IPS DF 4.7 (cell line): Measurements from ENCODE around the gene RAB11FIP4.

Source experiments
- DNase-seq: peaks from one replicate; pipeline ENCODE4 v3.0.0-alpha.2; 2013; ENCODE audit warnings: low spot score; ENCODE audit errors: extremely low read depth

Gene RAB11FIP4

GRCh38 chr17:31405890-31406371, 14.5 kb downstream of the RAB11FIP4 start:
- DNase-seq: no peak

DNA sequence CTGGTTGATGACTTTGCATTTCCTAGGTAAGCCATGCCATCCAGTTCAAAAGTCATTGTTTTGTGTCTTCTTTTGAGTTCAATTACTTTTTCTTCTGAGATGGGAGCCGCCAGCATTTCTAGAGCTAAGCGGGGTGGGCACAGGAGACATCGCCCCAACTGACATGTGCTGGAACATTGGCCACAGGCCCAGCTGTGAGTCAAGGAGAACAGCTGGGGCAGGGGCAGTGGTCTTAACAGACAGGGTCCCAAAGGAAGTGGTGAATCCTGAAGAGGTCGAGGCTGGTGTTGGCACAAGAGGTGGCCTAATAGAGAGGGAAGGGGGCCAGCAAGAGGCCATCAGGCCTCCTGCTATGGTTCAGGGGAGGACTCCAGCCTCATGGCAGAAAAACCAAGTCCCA, 17.1 kb downstream of the RAB11FIP4 start:
- DNase-seq: no peak

- no peak for DNase-seq
Observed at GRCh38 chr17:31411707-31412285, 20.3 kb downstream of the RAB11FIP4 start.

GRCh38 chr17:31412511-31412910, 21.0 kb downstream of the RAB11FIP4 start:
- DNase-seq: no peak

DNA sequence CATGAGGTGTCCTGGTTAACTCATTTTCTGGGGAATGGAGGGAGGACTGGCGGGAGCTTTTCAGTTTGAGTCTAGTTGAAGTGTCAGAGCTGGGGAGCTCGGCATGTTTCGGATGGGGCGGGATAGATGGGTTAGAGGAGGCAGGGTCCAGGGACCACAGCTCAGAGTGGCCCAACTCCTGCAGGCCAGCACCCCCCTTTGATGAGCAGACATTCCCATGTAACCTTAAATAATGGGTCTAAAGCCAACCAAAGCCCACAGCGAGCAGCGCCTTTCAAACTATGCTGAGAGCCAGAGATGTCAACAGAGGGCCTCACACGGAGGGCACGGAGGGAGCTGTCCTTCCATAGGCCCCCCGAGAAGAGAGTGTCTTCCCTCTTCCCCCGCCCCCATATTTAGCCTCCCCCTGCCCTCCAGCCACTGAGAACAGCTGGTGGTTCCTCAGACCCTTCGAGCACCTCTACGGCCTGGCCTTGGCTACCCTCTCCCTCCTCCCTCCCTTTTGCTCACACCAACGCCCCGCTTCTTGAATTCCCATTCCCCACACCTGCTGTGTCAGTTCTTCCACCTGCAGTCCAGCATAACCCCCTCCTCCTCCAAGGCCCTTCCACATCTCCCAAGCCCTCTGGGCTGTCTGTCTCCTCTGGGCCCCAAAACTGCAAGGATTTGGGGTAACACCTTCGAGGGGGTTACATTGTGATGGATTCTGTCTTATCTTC, 21.8 kb downstream of the RAB11FIP4 start:
- DNase-seq: no peak

- DNase-seq: no peak
Observed at GRCh38 chr17:31413874-31414549, 22.5 kb downstream of the RAB11FIP4 start.

DNA sequence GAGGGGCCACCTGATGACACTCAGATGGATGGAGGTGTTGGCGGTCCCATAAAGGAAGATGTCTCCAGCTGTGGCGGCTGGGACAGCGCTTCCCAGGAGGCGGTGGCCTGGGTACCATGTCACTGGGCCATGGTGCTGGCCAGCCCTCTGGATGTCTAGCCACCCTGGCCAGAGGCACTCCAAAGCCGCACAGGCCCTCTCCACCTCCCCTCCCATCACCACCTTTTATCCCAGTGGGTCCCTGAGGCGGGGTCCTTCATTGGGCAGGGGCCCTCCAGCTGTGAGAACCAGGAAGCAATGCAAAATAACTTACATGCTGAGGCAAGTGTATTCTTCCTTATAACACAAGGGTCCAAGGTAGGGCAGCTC, 23.1 kb downstream of the RAB11FIP4 start:
- DNase-seq: no peak

DNA sequence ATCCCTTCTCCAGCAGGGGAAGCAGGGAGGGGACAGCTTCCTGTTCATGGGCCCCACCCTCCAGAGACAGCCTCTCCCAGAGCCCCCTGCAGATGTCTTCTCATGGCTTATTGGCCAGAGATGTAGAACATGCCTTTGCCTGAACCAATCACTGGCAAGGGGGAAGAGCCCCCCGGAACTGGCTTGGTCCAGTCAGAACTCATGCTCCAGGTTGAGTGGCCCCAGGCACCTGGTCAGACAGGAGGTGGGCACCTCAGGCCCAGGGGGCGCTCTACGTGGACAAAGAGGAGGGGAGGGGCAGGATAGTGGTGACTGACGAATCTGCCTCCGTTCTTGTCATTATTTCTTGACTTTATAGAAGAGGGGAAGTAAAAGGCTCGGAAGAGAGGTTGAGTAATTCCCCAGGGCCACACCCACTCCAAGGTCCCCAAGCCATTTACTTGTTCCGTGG, 23.6 kb downstream of the RAB11FIP4 start:
- no peak for DNase-seq

DNA sequence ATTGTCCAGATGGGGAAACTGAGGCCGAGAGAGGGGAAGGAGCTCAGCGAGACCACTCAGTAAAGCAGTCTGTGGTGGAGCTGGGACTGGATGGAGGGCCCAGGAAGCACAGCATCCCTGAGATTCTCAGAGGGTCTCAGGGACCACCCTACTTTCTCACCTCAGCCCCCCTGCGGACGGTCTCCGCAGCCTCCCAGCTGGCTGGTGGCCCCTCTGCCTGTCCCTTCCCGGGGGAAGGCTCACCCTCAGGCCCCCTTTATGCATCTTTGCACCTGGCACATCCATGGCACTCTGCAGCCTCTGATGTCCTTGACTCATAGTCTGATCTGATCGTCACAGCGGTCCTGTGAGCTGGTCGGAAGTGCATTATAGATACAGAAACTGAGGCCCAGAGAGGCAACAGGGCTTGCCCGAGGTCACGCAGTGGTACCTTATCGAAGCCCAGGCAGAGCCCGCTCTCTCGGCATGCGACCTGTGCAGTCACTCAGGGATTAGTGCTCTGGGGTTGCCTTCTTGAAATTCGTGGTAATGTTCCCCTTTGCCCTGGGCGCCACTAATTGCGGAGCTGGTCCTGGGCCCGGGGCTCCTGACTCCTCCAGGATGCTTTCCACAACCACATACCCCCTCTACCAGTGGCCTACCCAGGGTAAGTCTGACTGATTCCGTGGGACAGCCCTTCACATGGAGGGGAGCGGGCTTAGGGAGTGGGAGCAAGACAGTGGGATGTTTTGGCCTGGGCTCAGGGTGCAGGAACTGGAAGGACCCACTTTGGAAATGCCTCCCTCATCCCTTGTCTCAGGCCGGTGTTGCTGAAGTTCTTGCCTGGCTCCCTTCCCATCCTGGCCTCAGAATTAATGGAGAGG, 24.4 kb downstream of the RAB11FIP4 start:
- no peak for DNase-seq

DNA sequence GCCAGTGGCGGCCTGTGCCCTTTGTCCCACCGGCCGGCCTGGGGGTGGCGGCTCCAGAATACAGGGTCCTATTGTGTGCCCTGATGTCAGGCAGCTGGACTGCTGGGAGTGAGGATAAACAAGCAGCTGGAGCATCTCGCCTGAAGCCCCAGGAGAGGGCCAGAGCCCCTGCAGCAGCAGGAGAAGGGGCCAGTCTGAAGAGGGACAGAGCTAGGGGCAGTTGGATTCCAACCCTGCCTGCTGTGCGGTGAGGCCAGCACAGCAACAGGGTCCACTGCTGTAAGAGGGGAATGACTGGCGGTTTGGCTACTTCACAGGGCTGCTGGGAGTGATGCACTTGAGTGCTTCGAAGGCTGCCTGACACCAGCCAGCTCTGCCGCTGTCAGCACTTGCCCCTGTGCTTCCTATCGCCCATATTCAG, 25.0 kb downstream of the RAB11FIP4 start:
- no peak for DNase-seq

DNA sequence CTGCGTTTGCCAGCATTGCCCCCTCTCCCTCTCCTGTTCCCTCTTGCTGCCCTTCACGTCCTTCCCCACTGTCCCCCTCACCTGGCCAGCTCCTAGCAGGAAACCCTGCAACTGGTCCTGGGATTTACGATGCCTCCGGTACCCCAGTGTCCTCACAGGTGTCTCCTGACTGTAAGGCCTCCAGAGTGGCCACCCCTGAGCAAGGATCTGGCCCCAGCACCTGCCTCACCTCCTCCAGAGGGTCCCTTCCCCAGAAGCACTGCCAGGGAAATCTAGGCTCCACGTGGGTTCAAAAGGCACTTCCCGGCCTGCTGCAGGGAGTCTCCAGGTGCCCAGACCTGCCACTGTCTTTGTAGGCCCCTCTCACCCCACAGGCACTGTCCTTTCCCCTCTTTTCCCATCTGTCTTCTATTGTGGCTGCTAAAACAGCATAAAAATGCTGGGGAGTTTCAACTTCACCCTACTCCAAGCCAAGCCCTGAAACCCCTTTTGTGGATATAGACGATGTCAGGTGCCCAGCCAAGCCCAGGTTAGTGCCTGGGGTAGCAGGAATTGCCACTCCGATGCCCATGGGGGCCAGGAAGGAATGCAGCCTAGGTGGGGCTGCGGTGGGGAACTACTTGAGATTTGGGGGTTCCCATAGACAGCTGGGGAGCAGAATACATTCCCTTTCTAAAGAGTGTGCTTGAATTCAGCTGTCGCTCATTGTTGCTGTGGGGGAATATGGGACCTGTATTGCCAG, 25.7 kb downstream of the RAB11FIP4 start:
- no peak for DNase-seq

DNA sequence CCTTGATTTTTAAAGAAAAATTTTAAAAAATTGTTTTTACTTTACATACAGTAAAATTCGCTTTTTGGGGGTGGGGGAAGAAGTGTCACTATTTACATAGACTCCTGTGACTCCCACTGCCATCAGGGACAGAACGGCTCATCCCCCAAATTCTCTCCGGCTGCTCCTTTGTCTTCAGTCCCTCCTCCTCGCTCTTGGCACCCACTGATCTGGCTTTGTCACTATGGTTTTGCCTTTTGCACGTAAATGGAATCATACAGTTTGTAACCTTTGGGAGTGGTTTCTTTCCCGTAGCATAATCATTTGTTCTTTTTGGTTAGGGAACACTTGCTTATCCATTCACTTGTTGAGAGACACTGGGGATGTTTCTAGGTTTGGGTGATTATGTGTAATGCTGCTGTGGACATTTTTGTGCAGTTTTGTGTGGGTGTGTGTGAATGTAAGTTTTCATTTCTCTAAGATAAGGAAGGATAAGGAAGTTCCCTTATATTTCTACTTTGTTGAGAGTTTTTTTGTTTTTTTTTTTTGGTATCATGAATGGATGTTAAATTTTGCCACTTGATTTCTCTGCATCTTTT, 27.4 kb downstream of the RAB11FIP4 start:
- DNase-seq: no peak

GRCh38 chr17:31422443-31422842, 31.0 kb downstream of the RAB11FIP4 start:
- DNase-seq: no peak

DNA sequence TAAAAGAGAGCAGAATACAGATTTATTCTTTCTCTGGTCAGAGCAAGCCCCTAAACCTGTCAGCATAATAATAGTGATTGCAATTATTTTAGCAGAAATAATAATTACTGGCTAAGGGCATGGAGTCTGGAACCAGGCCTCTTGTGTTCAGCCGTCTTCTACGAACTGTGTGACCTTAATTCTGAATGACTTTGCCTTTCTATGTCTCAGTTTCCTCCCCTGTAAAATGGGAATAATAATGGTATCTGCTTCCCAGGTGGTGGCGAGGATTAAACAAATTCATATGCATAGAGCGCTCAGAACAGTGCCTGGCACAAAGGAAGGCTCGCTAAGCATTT, 33.4 kb downstream of the RAB11FIP4 start:
- no peak for DNase-seq

- DNase-seq: no peak
Observed at GRCh38 chr17:31425282-31426040, 34.0 kb downstream of the RAB11FIP4 start.

DNA sequence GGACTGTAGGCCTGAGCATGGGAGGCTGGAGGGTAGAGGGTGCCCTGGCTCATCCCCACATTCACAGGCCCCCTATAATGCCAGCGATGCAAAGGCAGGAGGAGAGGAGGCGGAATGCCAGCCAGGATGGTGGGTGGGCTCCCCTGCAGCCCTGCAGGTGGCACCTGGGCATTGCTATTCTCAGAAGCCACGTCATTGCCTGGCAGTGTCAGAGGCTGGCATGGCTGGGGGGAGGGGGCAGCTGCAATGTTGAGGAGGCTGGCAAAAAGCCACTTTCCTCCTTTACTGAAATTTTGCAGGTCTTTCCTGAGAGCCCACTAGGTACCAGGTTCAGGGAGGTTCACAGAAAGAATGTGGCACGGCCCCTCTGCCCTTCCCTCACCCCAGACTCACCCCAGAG, 36.2 kb downstream of the RAB11FIP4 start:
- no peak for DNase-seq

- no peak for DNase-seq
Observed at GRCh38 chr17:31428111-31428510, 36.6 kb downstream of the RAB11FIP4 start.

GRCh38 chr17:31428512-31428911, 37.0 kb downstream of the RAB11FIP4 start:
- DNase-seq: no peak

DNA sequence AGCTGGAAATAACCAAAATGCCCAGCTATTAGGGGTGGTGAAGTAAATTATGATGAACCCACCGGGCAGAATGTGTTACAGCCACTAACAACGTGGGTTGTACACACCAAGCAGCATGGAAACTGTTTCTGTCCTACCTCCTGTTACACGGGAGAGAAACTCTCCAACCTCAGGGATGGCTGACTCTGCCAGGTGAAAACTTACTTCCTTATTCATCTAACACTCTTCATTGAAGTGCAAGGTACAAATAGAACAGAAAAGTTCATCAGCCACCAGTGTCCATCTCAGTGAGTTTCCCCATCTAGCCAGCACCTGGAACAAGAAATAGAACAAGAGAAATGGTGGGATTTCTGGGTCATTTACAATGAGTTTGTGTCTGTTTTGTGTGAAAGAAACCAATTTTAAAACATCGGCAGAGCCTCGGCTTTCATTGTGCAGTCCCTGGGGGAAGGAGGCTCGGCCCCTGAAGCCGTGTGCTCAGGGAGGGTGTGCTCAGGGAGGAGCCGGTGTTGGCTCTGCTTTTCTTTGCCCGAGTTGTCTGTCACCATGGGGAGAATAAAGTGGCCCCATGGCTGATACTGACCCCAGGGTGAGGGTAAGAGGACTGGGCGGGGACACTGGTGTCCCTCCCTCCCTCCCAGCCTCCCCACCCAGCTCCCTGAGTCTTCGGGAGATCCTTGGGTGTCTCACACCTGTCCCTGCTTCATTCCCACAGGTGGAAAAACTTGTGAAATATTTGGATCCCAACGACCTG, 39.8 kb downstream of the RAB11FIP4 start:
- no peak for DNase-seq
